Gastrocnemius medialis (tissue), 4 donors: ENCODE measurements around the gene ZMPSTE24. TPM values are rescaled to one million over a fixed set of nuclear protein-coding genes. Genes with fewer than 3 reads are reported as not detected.

Experiments used
- ATAC-seq, 2 donors: fragments of 150-250 bp; one replicate each; pipeline ENCODE4 v1.9.1; 2016
- DNase-seq, 2 donors: peaks; one replicate each; pipeline ENCODE4 v3.0.0-alpha.2; 2019
- H3K27ac ChIP-seq, 4 donors: fragments of 200-600 bp; sonication (generic); 1 replicate in 1 of 4; 2 replicates in 3 of 4; pipeline ENCODE4 v1.5.1; 2016 to 2018; ENCODE audit warnings: mild to moderate bottlenecking in 2 of 4, moderate library complexity in 1 of 4
- H3K27me3 ChIP-seq, 3 donors: fragments of 200-600 bp; sonication (generic) in 2 of 3; 1 replicate in 1 of 3; 2 replicates in 2 of 3; pipeline versions ENCODE4 v1.5.1 to v1.6.0; 2016 to 2019; ENCODE audit warnings: mild to moderate bottlenecking in 1 of 3, moderate library complexity in 1 of 3
- H3K36me3 ChIP-seq, 2 donors: fragments of 200-600 bp; sonication (generic) in 1 of 2; one replicate each; pipeline ENCODE4 v1.5.1; 2017 to 2018
- H3K4me1 ChIP-seq, 2 donors: fragments of 200-600 bp; sonication (generic) in 1 of 2; one replicate each; pipeline ENCODE4 v1.5.1; 2016 to 2017; ENCODE audit warnings: mild to moderate bottlenecking in 2 of 2
- H3K4me3 ChIP-seq, 4 donors: fragments of 200-600 bp; sonication (generic) in 3 of 4; 1 replicate in 1 of 4; 2 replicates in 3 of 4; pipeline ENCODE4 v1.5.1; 2016 to 2019; ENCODE audit warnings: mild to moderate bottlenecking in 2 of 4
- H3K9me3 ChIP-seq, 3 donors: fragments of 200-600 bp; sonication (generic) in 2 of 3; 1 replicate in 1 of 3; 2 replicates in 2 of 3; pipeline ENCODE4 v1.5.1; 2016 to 2019
- POLR2A ChIP-seq, 2 donors: fragments of 450-650 bp; IDR thresholded peaks; one replicate each; pipeline ENCODE4 v1.6.1; 2017; ENCODE audit warnings: antibody characterized with exemption in 2 of 2, mild to moderate bottlenecking in 2 of 2, moderate library complexity in 2 of 2
- in situ Hi-C, 4 donors: fragments of 200-750 bp; cut with MboI; loops; one replicate each; pipeline versions ENCODE4 v1.15.0 to v1.8.0; 2017; ENCODE audit warnings: low sequenced_read_pairs in 4 of 4
- intact Hi-C: fragments of 100-400 bp; cut with DNase I; formaldehyde crosslinking; loops from one replicate; pipeline ENCODE4 v1.15.1; 2023; ENCODE audit warnings: low total_unique reads
- total RNA-seq, 4 donors: library from RNA; depleted of rRNA; stranded (reverse); fragments of >200 nt; gene quantifications; one replicate each; pipeline versions ENCODE4 v1.1.0 to v1.2.3, GENCODE V29; 2016
- TF ChIP-seq, protein P1 (sequence below), 5 experiments: fragments of 450-650 bp in 3 of 5; fragments of 200-600 bp in 2 of 5; sonication (generic) in 2 of 5; IDR thresholded peaks in 4 of 5; conservative IDR thresholded peaks in 1 of 5; 1 replicate in 4 of 5; 2 replicates in 1 of 5; pipeline ENCODE4 v1.5.1; 2016 to 2019; ENCODE audit warnings: antibody characterized with exemption in 5 of 5, mild to moderate bottlenecking in 3 of 5, moderate library complexity in 3 of 5

Gene ZMPSTE24
- total RNA-seq, 4 donors from 2014 or later, result 19.9 to 31.9 (median 24.0) TPM

- TF ChIP-seq, protein P1, sequence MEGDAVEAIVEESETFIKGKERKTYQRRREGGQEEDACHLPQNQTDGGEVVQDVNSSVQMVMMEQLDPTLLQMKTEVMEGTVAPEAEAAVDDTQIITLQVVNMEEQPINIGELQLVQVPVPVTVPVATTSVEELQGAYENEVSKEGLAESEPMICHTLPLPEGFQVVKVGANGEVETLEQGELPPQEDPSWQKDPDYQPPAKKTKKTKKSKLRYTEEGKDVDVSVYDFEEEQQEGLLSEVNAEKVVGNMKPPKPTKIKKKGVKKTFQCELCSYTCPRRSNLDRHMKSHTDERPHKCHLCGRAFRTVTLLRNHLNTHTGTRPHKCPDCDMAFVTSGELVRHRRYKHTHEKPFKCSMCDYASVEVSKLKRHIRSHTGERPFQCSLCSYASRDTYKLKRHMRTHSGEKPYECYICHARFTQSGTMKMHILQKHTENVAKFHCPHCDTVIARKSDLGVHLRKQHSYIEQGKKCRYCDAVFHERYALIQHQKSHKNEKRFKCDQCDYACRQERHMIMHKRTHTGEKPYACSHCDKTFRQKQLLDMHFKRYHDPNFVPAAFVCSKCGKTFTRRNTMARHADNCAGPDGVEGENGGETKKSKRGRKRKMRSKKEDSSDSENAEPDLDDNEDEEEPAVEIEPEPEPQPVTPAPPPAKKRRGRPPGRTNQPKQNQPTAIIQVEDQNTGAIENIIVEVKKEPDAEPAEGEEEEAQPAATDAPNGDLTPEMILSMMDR (IDR thresholded peaks at IDR 0.05 in 4 of 5, conservative IDR thresholded peaks at IDR 0.05 in 1 of 5), result no peak
- no peak for TF ChIP-seq POLR2A (IDR thresholded peaks at IDR 0.05)
- Histone ChIP-seq H3K36me3 (peaks cover 0 to 42% of the 10 kb centered on the region in 2 donors), H3K4me3 (no peak overlapping the region), H3K27ac (peak overlapping the region; percentile 17 to 29 (median 26)), H3K27me3 (no peaks in the 10 kb centered on the region), H3K4me1 (peaks cover 16 to 55% of the 10 kb centered on the region in 2 donors), H3K9me3 (no peaks in the 10 kb centered on the region)
- intact Hi-C loops (no loop called here), in situ Hi-C loops (no loop called here)
- ATAC-seq, result no peak
- DNase-seq, result no peak
These were observed 6.3 kb downstream of the ZMPSTE24 start for GRCh38 chr1:40264354-40264781.

DNA sequence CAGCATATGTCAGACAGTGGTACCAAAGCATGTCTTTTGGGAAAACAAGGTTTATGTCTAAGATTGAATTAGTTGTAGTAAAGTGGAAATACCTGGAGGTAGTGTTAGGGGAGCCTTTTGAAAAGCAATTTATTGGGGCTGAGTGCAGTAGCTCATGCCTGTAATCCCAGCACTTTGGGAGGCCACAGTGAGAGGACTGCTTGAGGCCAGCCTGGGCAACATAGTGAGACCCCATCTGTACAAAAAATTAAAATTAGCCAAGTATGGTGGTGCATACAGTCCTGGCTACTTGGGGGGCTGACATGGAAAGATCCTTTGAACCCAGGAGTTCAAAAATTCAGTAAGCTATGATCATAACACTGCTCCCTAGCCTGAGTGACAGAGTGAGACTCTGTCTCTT lies 7.3 kb downstream of the ZMPSTE24 start:
- peaks cover 11 to 47% of the 10 kb centered on the region in 2 donors for H3K4me1 ChIP-seq
- no peak for ATAC-seq
- H3K36me3 ChIP-seq, result peaks cover 0 to 51% of the 10 kb centered on the region in 2 donors

GRCh38 chr1:40265919-40266318 lies 7.9 kb downstream of the ZMPSTE24 start:
- DNase-seq (no peak), ATAC-seq (no peak)
- TF ChIP-seq POLR2A (IDR thresholded peaks at IDR 0.05), result no peak
- TF ChIP-seq, protein P1 (IDR thresholded peaks at IDR 0.05 in 4 of 5, conservative IDR thresholded peaks at IDR 0.05 in 1 of 5), result no peak
- in situ Hi-C loops, result no loop called here
- Histone ChIP-seq H3K4me1 (peaks cover 11 to 44% of the 10 kb centered on the region in 2 donors), H3K27me3 (no peaks in the 10 kb centered on the region), H3K9me3 (no peaks in the 10 kb centered on the region), H3K36me3 (peaks cover 0 to 52% of the 10 kb centered on the region in 2 donors), H3K27ac (peak overlapping the region; percentile 22 to 85 (median 75)), H3K4me3 (no peak overlapping the region)
- intact Hi-C loops, result no loop called here

More for the DNA sequence above, 7.3 kb downstream of the ZMPSTE24 start:
- no peak for DNase-seq
- in situ Hi-C loops, result no loop called here
- H3K9me3 ChIP-seq, result no peaks in the 10 kb centered on the region
- H3K27ac ChIP-seq, result no peak overlapping the region
- H3K27me3 ChIP-seq, result no peaks in the 10 kb centered on the region
- intact Hi-C loops, result no loop called here
- H3K4me3 ChIP-seq, result no peak overlapping the region
- TF ChIP-seq, protein P1 (IDR thresholded peaks at IDR 0.05 in 4 of 5, conservative IDR thresholded peaks at IDR 0.05 in 1 of 5), result no peak
- TF ChIP-seq POLR2A (IDR thresholded peaks at IDR 0.05), result no peak

- peaks cover 0 to 52% of the 10 kb centered on the region in 2 donors for H3K36me3 ChIP-seq
- intact Hi-C loops (no loop called here), in situ Hi-C loops (no loop called here)
- ATAC-seq (peak in 1 of 2 donors; percentile 25), DNase-seq (no peak)
- H3K4me3 ChIP-seq, result no peak overlapping the region
- peaks cover 11 to 40% of the 10 kb centered on the region in 2 donors for H3K4me1 ChIP-seq
- no peak for TF ChIP-seq POLR2A (IDR thresholded peaks at IDR 0.05)
- TF ChIP-seq, protein P1 (IDR thresholded peaks at IDR 0.05 in 4 of 5, conservative IDR thresholded peaks at IDR 0.05 in 1 of 5), result no peak
- no peaks in the 10 kb centered on the region for H3K27me3 ChIP-seq
- no peaks in the 10 kb centered on the region for H3K9me3 ChIP-seq
- H3K27ac ChIP-seq, result peak overlapping the region; percentile 70 to 85 (median 76)
These were observed 8.9 kb downstream of the ZMPSTE24 start for GRCh38 chr1:40266786-40267535.
